ENCODE results near the gene SCO2. TPM values are rescaled to one million over a fixed set of nuclear protein-coding genes. Genes with fewer than 3 reads are reported as not detected.

The SCO2 gene
- total RNA-seq, 1 donor from 2014 or later = 14.8 TPM

- no peak for DNase-seq (ENCODE audit: low spot score)
- peak overlapping the region; percentile 72 for H3K4me3 Mint-ChIP-seq
- H3K4me1 Mint-ChIP-seq (ENCODE audit: low read depth) = peaks cover 4% of the 10 kb centered on the region
- intact Hi-C loops (cut with micrococcal nuclease) = loop anchor here (10.0 kb wide), 1 partner anchor 235 kb away; the partner anchor contains the start of gene TUBGCP6
- H3K27ac Mint-ChIP-seq = no peak overlapping the region
- peaks cover 21% of the 10 kb centered on the region for H3K27me3 Mint-ChIP-seq (ENCODE audit: insufficient read depth)
- no peaks in the 10 kb centered on the region for H3K9me3 Mint-ChIP-seq
- H3K36me3 Mint-ChIP-seq (ENCODE audit: low read depth) = no peaks in the 10 kb centered on the region
These were observed 45.7 kb downstream of the SCO2 start for GRCh38 chr22:50479721-50480120.

GRCh38 chr22:50477923-50478322, 47.5 kb downstream of the SCO2 start:
- no peak for DNase-seq (ENCODE audit: low spot score)
- Mint-ChIP-seq H3K9me3 (no peaks in the 10 kb centered on the region), H3K27ac (no peak overlapping the region), H3K4me3 (no peak overlapping the region), H3K36me3 (ENCODE audit: low read depth) (no peaks in the 10 kb centered on the region), H3K4me1 (ENCODE audit: low read depth) (peaks cover 17% of the 10 kb centered on the region), H3K27me3 (ENCODE audit: insufficient read depth) (peaks cover 21% of the 10 kb centered on the region)
- intact Hi-C loops (cut with micrococcal nuclease) = loop anchor here (10.0 kb wide), 1 partner anchor 233 kb away; the partner anchor contains the start of gene TUBGCP6

- DNase-seq (ENCODE audit: low spot score) = no peak
- Mint-ChIP-seq H3K36me3 (ENCODE audit: low read depth) (no peaks in the 10 kb centered on the region), H3K4me1 (ENCODE audit: low read depth) (peaks cover 27% of the 10 kb centered on the region), H3K9me3 (no peaks in the 10 kb centered on the region), H3K27me3 (ENCODE audit: insufficient read depth) (peaks cover 21% of the 10 kb centered on the region), H3K4me3 (peak overlapping the region; percentile 57), H3K27ac (peak overlapping the region; percentile 63)
- intact Hi-C loops (cut with micrococcal nuclease) = loop anchor here (10.0 kb wide), 1 partner anchor 232 kb away; the partner anchor contains the start of gene TUBGCP6
These were observed 48.5 kb downstream of the SCO2 start for GRCh38 chr22:50476868-50477267.

GRCh38 chr22:50475652-50476002, 49.8 kb downstream of the SCO2 start:
- peak overlapping the region; percentile 57 for H3K4me3 Mint-ChIP-seq
- no peaks in the 10 kb centered on the region for H3K9me3 Mint-ChIP-seq
- no peak for DNase-seq (ENCODE audit: low spot score)
- H3K4me1 Mint-ChIP-seq (ENCODE audit: low read depth) = peaks cover 36% of the 10 kb centered on the region
- peaks cover 19% of the 10 kb centered on the region for H3K27me3 Mint-ChIP-seq (ENCODE audit: insufficient read depth)
- intact Hi-C loops (cut with micrococcal nuclease) = loop anchor here (1.0 to 10.0 kb wide), 6 partner anchors 32 to 231 kb away; partner anchors contain the start of genes CHKB, LMF2, PPP6R2 and SCO2
- H3K36me3 Mint-ChIP-seq (ENCODE audit: low read depth) = no peaks in the 10 kb centered on the region
- no peak overlapping the region for H3K27ac Mint-ChIP-seq

- Mint-ChIP-seq H3K36me3 (ENCODE audit: low read depth) (no peaks in the 10 kb centered on the region), H3K4me1 (ENCODE audit: low read depth) (peaks cover 38% of the 10 kb centered on the region), H3K4me3 (peak within 1 kb of the TSS; percentile 87), H3K27ac (peak within 1 kb of the TSS; percentile 74), H3K9me3 (no peaks in the 10 kb centered on the region), H3K27me3 (ENCODE audit: insufficient read depth) (peaks cover 13% of the 10 kb centered on the region)
- DNase-seq (ENCODE audit: low spot score) = peak; percentile 87
- intact Hi-C loops (cut with micrococcal nuclease) = loop anchor here (1.0 to 10.0 kb wide), 6 partner anchors 32 to 230 kb away; partner anchors contain the start of genes CHKB, LMF2, PPP6R2 and SCO2
These were observed 50.4 kb downstream of the SCO2 start, which contains the start of gene SBF1 for GRCh38 chr22:50474710-50475651. Gene SBF1, minus strand, starts transcription at chr22:50475035. Its CDS starts 195 bp downstream, at chr22:50474840.

GRCh38 chr22:50473855-50474671, 51.3 kb downstream of the SCO2 start:
- Mint-ChIP-seq H3K36me3 (ENCODE audit: low read depth) (no peaks in the 10 kb centered on the region), H3K4me1 (ENCODE audit: low read depth) (peaks cover 46% of the 10 kb centered on the region), H3K27me3 (ENCODE audit: insufficient read depth) (peaks cover 7% of the 10 kb centered on the region), H3K9me3 (no peaks in the 10 kb centered on the region), H3K4me3 (peak overlapping the region; percentile 87), H3K27ac (peak overlapping the region; percentile 74)
- no peak for DNase-seq (ENCODE audit: low spot score)
- intact Hi-C loops (cut with micrococcal nuclease) = loop anchor here (1.0 to 10.0 kb wide), 4 partner anchors 109 to 229 kb away; partner anchors contain the start of genes CHKB, PPP6R2 and TUBGCP6

Other genes starting within 250 kb of the SCO2 start
- 8.9 and 10.2 TPM in 2 replicates for gene PLXNB2, start 218.0 kb downstream of the SCO2 start, total RNA-seq
- gene DENND6B, start 198.6 kb downstream of the SCO2 start, total RNA-seq = 1.7 and 2.2 TPM in 2 replicates
- gene PPP6R2, start 182.3 kb downstream of the SCO2 start, total RNA-seq = 46.0 and 48.5 TPM in 2 replicates
- 113 and 116 TPM in 2 replicates for gene SBF1, start 50.6 kb downstream of the SCO2 start, total RNA-seq
- gene ADM2, start 44.1 kb downstream of the SCO2 start, total RNA-seq = 4.2 and 4.9 TPM in 2 replicates
- 0.29 TPM in 1 of 2 replicates, not detected in the other for gene MIOX, start 38.7 kb downstream of the SCO2 start, total RNA-seq
- gene LMF2, start 17.9 kb downstream of the SCO2 start, total RNA-seq = 79.5 and 81.2 TPM in 2 replicates
- gene NCAPH2, start 17.4 kb downstream of the SCO2 start, total RNA-seq = 133 and 134 TPM in 2 replicates
- 57.2 and 59.9 TPM in 2 replicates for gene TYMP, start 4.4 kb upstream of the SCO2 start, total RNA-seq
- 5.5 TPM in 2 replicates for gene KLHDC7B, start 20.3 kb upstream of the SCO2 start, total RNA-seq
- 0.83 TPM in 1 of 2 replicates, not detected in the other for gene SYCE3, start 37.3 kb upstream of the SCO2 start, total RNA-seq
- 65.6 and 68.2 TPM in 2 replicates for gene CPT1B, start 52.8 kb upstream of the SCO2 start, total RNA-seq
- gene CHKB, start 57.3 kb upstream of the SCO2 start, total RNA-seq = 81.0 and 88.7 TPM in 2 replicates
- gene MAPK8IP2, start 75.2 kb upstream of the SCO2 start, total RNA-seq = 0.08 and 0.17 TPM in 2 replicates
- gene ARSA, start 102.6 kb upstream of the SCO2 start, total RNA-seq = 26.2 and 27.3 TPM in 2 replicates
- 0.05 and 0.10 TPM in 2 replicates for gene SHANK3, start 147.2 kb upstream of the SCO2 start, total RNA-seq
- not detected in 2 replicates for gene ACR, start 212.6 kb upstream of the SCO2 start, total RNA-seq